Measurements from ENCODE around the gene NLE1. TPM values are rescaled to one million over a fixed set of nuclear protein-coding genes. Genes with fewer than 3 reads are reported as not detected.

NLE1 gene
- total and polyA plus RNA-seq, 4 donors, result 2.1 to 7.7 (median 5.8) TPM

- Histone ChIP-seq H3K4me3 (ENCODE audit: low read depth in 1 of 3, low read length in 3 of 3) (no peak overlapping the region), H3K9me3 (ENCODE audit: control insufficient read depth in 4 of 4, low read length in 3 of 4) (no peaks in the 10 kb centered on the region), H3K36me3 (ENCODE audit: control insufficient read depth in 4 of 4, insufficient read depth in 3 of 4, low read depth in 1 of 4, low read length in 3 of 4) (no peaks in the 10 kb centered on the region), H3K27ac (ENCODE audit: low read depth in 1 of 2, low read length in 2 of 2) (no peak overlapping the region), H3K27me3 (ENCODE audit: control insufficient read depth in 4 of 4, insufficient read depth in 4 of 4, low read length in 3 of 4) (peaks cover 0 to 3% (median 0%) of the 10 kb centered on the region in 4 donors), H3K9ac (ENCODE audit: low read depth in 1 of 2, low read length in 2 of 2) (no peak overlapping the region), H3K4me1 (ENCODE audit: control insufficient read depth in 4 of 4, insufficient read depth in 4 of 4, low read length in 3 of 4) (no peaks in the 10 kb centered on the region)
- no peak for TF ChIP-seq CTCF (IDR thresholded peaks at IDR 0.05; ENCODE audit: low read depth, low read length, missing input control)
- TF ChIP-seq RAD21 (IDR thresholded peaks at IDR 0.05), result no peak
- no peak for TF ChIP-seq FOXA2 (IDR thresholded peaks at IDR 0.05)
- TF ChIP-seq RXRA (IDR thresholded peaks at IDR 0.05), result no peak
- no peak for TF ChIP-seq TAF1 (conservative IDR thresholded peaks at IDR 0.05)
- no peak for TF ChIP-seq FOXA1 (IDR thresholded peaks at IDR 0.05)
- no peak for TF ChIP-seq ZBTB33 (IDR thresholded peaks at IDR 0.05)
- TF ChIP-seq YY1 (IDR thresholded peaks at IDR 0.05), result no peak
- no peak for TF ChIP-seq NR2F2 (IDR thresholded peaks at IDR 0.05)
- no peak for TF ChIP-seq SP1 (IDR thresholded peaks at IDR 0.05)
- TF ChIP-seq, protein P1, sequence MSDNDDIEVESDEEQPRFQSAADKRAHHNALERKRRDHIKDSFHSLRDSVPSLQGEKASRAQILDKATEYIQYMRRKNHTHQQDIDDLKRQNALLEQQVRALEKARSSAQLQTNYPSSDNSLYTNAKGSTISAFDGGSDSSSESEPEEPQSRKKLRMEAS (IDR thresholded peaks at IDR 0.05), result no peak
- no peak for TF ChIP-seq EGR1 (IDR thresholded peaks at IDR 0.05; ENCODE audit: low read depth in 2 of 2)
- TF ChIP-seq, protein P2, sequence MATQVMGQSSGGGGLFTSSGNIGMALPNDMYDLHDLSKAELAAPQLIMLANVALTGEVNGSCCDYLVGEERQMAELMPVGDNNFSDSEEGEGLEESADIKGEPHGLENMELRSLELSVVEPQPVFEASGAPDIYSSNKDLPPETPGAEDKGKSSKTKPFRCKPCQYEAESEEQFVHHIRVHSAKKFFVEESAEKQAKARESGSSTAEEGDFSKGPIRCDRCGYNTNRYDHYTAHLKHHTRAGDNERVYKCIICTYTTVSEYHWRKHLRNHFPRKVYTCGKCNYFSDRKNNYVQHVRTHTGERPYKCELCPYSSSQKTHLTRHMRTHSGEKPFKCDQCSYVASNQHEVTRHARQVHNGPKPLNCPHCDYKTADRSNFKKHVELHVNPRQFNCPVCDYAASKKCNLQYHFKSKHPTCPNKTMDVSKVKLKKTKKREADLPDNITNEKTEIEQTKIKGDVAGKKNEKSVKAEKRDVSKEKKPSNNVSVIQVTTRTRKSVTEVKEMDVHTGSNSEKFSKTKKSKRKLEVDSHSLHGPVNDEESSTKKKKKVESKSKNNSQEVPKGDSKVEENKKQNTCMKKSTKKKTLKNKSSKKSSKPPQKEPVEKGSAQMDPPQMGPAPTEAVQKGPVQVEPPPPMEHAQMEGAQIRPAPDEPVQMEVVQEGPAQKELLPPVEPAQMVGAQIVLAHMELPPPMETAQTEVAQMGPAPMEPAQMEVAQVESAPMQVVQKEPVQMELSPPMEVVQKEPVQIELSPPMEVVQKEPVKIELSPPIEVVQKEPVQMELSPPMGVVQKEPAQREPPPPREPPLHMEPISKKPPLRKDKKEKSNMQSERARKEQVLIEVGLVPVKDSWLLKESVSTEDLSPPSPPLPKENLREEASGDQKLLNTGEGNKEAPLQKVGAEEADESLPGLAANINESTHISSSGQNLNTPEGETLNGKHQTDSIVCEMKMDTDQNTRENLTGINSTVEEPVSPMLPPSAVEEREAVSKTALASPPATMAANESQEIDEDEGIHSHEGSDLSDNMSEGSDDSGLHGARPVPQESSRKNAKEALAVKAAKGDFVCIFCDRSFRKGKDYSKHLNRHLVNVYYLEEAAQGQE (IDR thresholded peaks at IDR 0.05), result no peak
- TF ChIP-seq, protein P3, sequence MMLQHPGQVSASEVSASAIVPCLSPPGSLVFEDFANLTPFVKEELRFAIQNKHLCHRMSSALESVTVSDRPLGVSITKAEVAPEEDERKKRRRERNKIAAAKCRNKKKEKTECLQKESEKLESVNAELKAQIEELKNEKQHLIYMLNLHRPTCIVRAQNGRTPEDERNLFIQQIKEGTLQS (IDR thresholded peaks at IDR 0.05), result no peak
- TF ChIP-seq HNF4G (IDR thresholded peaks at IDR 0.05), result no peak
- WGBS, result 43% methylated on average over 3 of the region's 3 CpGs
- DNase-seq (ENCODE audit: low spot score), result no peak
These were observed 42.2 kb upstream of the NLE1 start for GRCh38 chr17:35184274-35184673.

DNA sequence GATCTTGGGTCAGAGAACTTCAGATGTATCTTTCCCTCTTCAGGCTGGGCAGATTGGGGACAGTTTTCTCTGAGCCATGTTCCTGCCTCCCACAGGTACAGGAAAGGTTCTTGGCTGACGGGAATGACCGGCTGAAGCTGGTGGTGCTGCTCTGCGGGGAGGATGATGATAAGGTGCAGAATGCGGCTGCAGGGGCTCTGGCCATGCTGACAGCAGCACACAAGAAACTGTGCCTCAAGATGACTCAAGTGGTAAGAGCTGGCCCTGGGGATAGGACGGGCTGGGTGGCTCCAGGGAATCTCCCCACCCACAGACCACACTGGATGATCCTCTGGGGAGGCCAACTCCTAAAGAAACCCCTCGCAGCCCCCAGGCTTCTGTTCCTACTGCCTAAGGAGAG is 41.2 kb upstream of the NLE1 start:
- Histone ChIP-seq H3K4me1 (ENCODE audit: control insufficient read depth in 4 of 4, insufficient read depth in 4 of 4, low read length in 3 of 4) (no peaks in the 10 kb centered on the region), H3K4me3 (ENCODE audit: low read depth in 1 of 3, low read length in 3 of 3) (no peak overlapping the region), H3K27me3 (ENCODE audit: control insufficient read depth in 4 of 4, insufficient read depth in 4 of 4, low read length in 3 of 4) (no peaks in the 10 kb centered on the region), H3K9me3 (ENCODE audit: control insufficient read depth in 4 of 4, low read length in 3 of 4) (no peaks in the 10 kb centered on the region), H3K27ac (ENCODE audit: low read depth in 1 of 2, low read length in 2 of 2) (no peak overlapping the region), H3K9ac (ENCODE audit: low read depth in 1 of 2, low read length in 2 of 2) (no peak overlapping the region), H3K36me3 (ENCODE audit: control insufficient read depth in 4 of 4, insufficient read depth in 3 of 4, low read depth in 1 of 4, low read length in 3 of 4) (no peaks in the 10 kb centered on the region)
- DNase-seq (ENCODE audit: low spot score), result no peak
- 34% methylated on average over 6 of the region's 6 CpGs for WGBS
- TF ChIP-seq HNF4A (conservative IDR thresholded peaks at IDR 0.05) (no peak), SP1 (IDR thresholded peaks at IDR 0.05) (no peak), CTCF (IDR thresholded peaks at IDR 0.05; ENCODE audit: low read depth, low read length, missing input control) (no peak), HNF4G (IDR thresholded peaks at IDR 0.05) (no peak), ZBTB33 (IDR thresholded peaks at IDR 0.05) (no peak), FOXA2 (IDR thresholded peaks at IDR 0.05) (no peak), TAF1 (conservative IDR thresholded peaks at IDR 0.05) (no peak), FOXA1 (IDR thresholded peaks at IDR 0.05) (no peak)
- TF ChIP-seq, protein P2 (IDR thresholded peaks at IDR 0.05), result no peak

Data from liver (tissue), 9 donors.